Keratinocyte (primary cell): ENCODE measurements around the gene TMEM115. TPM values are rescaled to one million over a fixed set of nuclear protein-coding genes. Genes with fewer than 3 reads are reported as not detected.

Source experiments
- DNase-seq: peaks from one replicate; pipeline ENCODE4 v3.0.0-alpha.2; 2011; ENCODE audit warnings: low read depth, missing footprints, low spot score
- FAIRE-seq: peaks from 2 replicates; lab custom pipeline; 2011; peaks lifted over from hg19 to GRCh38; lab: Jason Lieb, UNC
- H2AFZ ChIP-seq: 2 replicates; pipeline ENCODE4 v1.6.0; 2012; ENCODE audit warnings: low read length, control low read depth, inconsistent platforms; ENCODE audit not compliant: control insufficient read depth
- H3K27ac ChIP-seq: 2 replicates; pipeline ENCODE4 v1.5.1; 2011; ENCODE audit warnings: low read length; ENCODE audit not compliant: control insufficient read depth, insufficient read depth
- H3K27me3 ChIP-seq: 3 replicates; pipeline ENCODE4 v1.6.0; 2011; ENCODE audit warnings: low read length; ENCODE audit not compliant: control insufficient read depth, insufficient read depth; ENCODE audit errors: extremely low read depth
- H3K36me3 ChIP-seq, 2 experiments: 2 replicates in 1 of 2; 3 replicates in 1 of 2; pipeline ENCODE4 v1.5.1; 2011; ENCODE audit warnings: low read length in 2 of 2, mild to moderate bottlenecking in 1 of 2; ENCODE audit not compliant: control insufficient read depth in 2 of 2, insufficient read depth in 2 of 2; ENCODE audit errors: extremely low read depth in 1 of 2
- H3K4me1 ChIP-seq: 3 replicates; pipeline ENCODE4 v1.5.1; 2011; ENCODE audit warnings: low read length; ENCODE audit not compliant: control insufficient read depth, insufficient read depth; ENCODE audit errors: extremely low read depth
- H3K4me2 ChIP-seq: 3 replicates; pipeline ENCODE4 v1.6.0; 2011; ENCODE audit warnings: low read depth, low read length; ENCODE audit not compliant: control insufficient read depth, insufficient read depth; ENCODE audit errors: extremely low read depth
- H3K4me3 ChIP-seq, 3 experiments: fragments of 200-600 bp in 1 of 3; sonication (generic) in 1 of 3; 2 replicates in 2 of 3; 3 replicates in 1 of 3; pipeline ENCODE4 v1.5.1; 2011 to 2016; ENCODE audit warnings: low read length in 3 of 3, mild to moderate bottlenecking in 3 of 3, control low read depth in 2 of 3, inconsistent platforms in 1 of 3, low read depth in 1 of 3, mixed read lengths in 1 of 3, mixed run types in 1 of 3, moderate library complexity in 1 of 3; ENCODE audit not compliant: control insufficient read depth in 2 of 3, insufficient read depth in 2 of 3; ENCODE audit errors: extremely low read depth in 1 of 3
- H3K79me2 ChIP-seq: 2 replicates; pipeline ENCODE4 v1.6.0; 2012; ENCODE audit warnings: low read length; ENCODE audit not compliant: control insufficient read depth, insufficient read depth
- H3K9ac ChIP-seq: 3 replicates; pipeline ENCODE4 v1.6.0; 2011; ENCODE audit warnings: low read length; ENCODE audit not compliant: control insufficient read depth, insufficient read depth; ENCODE audit errors: extremely low read depth
- H3K9me1 ChIP-seq: 3 replicates; pipeline ENCODE4 v1.6.0; 2011; ENCODE audit warnings: low read length; ENCODE audit not compliant: control insufficient read depth, insufficient read depth; ENCODE audit errors: extremely low read depth
- H3K9me3 ChIP-seq: 2 replicates; pipeline ENCODE4 v1.5.1; 2012; ENCODE audit warnings: low read depth, low read length; ENCODE audit not compliant: control insufficient read depth
- H4K20me1 ChIP-seq: 3 replicates; pipeline ENCODE4 v1.6.0; 2011; ENCODE audit warnings: low read length; ENCODE audit not compliant: control insufficient read depth, insufficient read depth; ENCODE audit errors: extremely low read depth
- EZH2 ChIP-seq: IDR thresholded peaks from one replicate; pipeline ENCODE4 v1.6.1; 2012; ENCODE audit warnings: inconsistent platforms, mild to moderate bottlenecking, low read length, moderate library complexity
- dilution Hi-C: fragments of 300-500 bp; cut with MboI; formaldehyde crosslinking; loops from one replicate; pipeline ENCODE4 v1.7.0; 2020; ENCODE audit warnings: low sequenced_read_pairs; ENCODE audit not compliant: extremely low pct_ligation_motif_present
- polyA plus RNA-seq, 5 experiments: library from polyadenylated mRNA; depleted of rRNA in 3 of 5; stranded (reverse) in 3 of 5; stranded (forward) in 1 of 5; unstranded in 1 of 5; fragments of >200 nt; gene quantifications; 1 replicate in 1 of 5; 2 replicates in 3 of 5; 3 replicates in 1 of 5; pipeline versions ENCODE4 v1.2.1 to v1.2.3, GENCODE V29; 2011 to 2012; ENCODE audit warnings: missing spikeins in 2 of 5, low read depth in 1 of 5, low replicate concordance in 1 of 5
- TF ChIP-seq, protein P1 (sequence below), 3 experiments: IDR thresholded peaks in 1 of 3; conservative IDR thresholded peaks in 1 of 3; optimal IDR thresholded peaks in 1 of 3; 2 replicates in 2 of 3; 3 replicates in 1 of 3; pipeline versions ENCODE3 to v1.5.1; 2011; ENCODE audit warnings: low read length in 3 of 3, mild to moderate bottlenecking in 3 of 3, moderate library complexity in 2 of 3, control low read depth in 1 of 3, inconsistent platforms in 1 of 3; ENCODE audit not compliant: insufficient read depth in 2 of 3; ENCODE audit errors: extremely low read depth in 1 of 3

Gene TMEM115
- polyA plus RNA-seq, 1 donor (not counting 4 experiments of a cell fraction or from before 2014, with no cell fraction given), result 22.4 TPM

DNA sequence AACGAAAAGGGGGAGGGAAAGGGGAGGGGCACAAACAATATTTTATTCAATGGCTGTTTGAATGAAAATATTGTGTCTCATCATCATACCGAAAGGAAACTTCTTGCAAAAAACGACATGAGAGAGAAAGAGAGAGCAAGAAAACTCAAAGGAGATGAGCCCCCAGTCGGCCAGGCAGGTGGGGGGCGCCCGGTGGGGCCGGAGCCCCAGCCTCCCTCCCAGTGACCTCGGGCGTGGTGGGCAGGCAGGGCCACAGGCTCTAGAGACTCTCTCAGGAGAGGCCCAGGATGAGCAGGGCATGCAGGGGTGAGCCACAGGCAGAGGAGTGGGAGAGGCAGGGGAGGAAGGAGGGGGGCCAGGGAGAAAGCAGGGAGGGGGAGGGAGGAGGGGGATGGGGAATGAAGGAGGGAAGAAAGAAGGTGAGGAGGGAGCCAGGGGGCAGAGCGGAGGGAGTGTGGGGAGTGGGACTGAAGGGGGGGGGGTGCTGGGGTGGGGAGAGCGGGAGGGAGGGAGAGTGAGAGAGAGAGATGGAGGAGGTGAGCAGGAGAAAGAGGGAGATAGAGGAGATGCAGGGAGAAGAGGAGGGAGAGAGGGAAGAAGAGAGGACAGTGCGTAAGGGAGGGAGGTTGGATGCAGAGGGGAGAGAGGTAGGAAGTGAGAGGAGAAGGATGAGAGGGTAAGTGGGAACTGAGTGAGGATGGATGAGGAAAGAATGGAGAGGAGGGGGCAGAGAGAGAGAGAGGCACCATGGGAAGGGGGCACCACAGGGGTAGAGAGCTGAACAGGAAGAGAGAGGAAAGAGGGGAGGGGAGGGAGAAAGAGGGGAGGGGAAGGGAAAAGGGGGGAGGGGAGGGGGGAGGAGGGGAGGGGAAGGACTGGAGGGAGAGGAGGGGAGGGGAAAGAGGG, 14.1 kb upstream of the TMEM115 start:
- Histone ChIP-seq H3K4me2 (no peak overlapping the region), H2AFZ (no peak overlapping the region), H3K27ac (no peak overlapping the region), H3K4me3 (no peak overlapping the region), H3K4me1 (peaks cover 5% of the 10 kb centered on the region), H3K9me3 (no peaks in the 10 kb centered on the region), H3K36me3 (no peaks in the 10 kb centered on the region), H3K9ac (no peak overlapping the region), H3K27me3 (peaks cover 10% of the 10 kb centered on the region), H4K20me1 (no peaks in the 10 kb centered on the region), H3K9me1 (no peaks in the 10 kb centered on the region), H3K79me2 (no peaks in the 10 kb centered on the region)
- TF ChIP-seq, protein P1, sequence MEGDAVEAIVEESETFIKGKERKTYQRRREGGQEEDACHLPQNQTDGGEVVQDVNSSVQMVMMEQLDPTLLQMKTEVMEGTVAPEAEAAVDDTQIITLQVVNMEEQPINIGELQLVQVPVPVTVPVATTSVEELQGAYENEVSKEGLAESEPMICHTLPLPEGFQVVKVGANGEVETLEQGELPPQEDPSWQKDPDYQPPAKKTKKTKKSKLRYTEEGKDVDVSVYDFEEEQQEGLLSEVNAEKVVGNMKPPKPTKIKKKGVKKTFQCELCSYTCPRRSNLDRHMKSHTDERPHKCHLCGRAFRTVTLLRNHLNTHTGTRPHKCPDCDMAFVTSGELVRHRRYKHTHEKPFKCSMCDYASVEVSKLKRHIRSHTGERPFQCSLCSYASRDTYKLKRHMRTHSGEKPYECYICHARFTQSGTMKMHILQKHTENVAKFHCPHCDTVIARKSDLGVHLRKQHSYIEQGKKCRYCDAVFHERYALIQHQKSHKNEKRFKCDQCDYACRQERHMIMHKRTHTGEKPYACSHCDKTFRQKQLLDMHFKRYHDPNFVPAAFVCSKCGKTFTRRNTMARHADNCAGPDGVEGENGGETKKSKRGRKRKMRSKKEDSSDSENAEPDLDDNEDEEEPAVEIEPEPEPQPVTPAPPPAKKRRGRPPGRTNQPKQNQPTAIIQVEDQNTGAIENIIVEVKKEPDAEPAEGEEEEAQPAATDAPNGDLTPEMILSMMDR (optimal IDR thresholded peaks at IDR 0.05 in 1 of 3, IDR thresholded peaks at IDR 0.05 in 1 of 3, conservative IDR thresholded peaks at IDR 0.05 in 1 of 3; ENCODE audit: extremely low read depth in 1 of 3, insufficient read depth in 2 of 3, low read length in 3 of 3), result no peak
- no peak for TF ChIP-seq EZH2
- DNase-seq (no peak), FAIRE-seq (no peak)
- dilution Hi-C loops, result no loop called here

DNA sequence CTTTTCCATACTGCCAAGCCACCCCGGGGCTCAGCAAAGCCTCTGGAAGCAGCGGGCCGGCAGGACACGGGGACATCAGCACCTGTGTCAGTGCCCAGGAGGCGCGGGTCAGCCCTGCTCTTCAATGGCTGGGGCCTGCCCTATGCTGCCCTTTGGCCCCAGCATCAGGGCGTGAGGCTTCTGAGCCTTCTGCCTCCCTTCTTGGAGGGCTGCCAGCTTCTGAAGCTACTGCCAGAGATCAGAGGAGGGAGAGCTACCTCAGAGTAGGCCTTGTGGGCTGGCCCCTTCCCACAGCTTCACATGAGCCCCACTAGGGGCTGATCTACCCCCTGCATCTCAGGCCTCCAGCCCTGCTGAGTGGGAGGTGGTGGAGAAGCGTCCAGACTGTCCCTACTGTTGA, 13.0 kb upstream of the TMEM115 start:
- H3K27me3 ChIP-seq, result peaks cover 10% of the 10 kb centered on the region
- H3K4me1 ChIP-seq, result peaks cover 7% of the 10 kb centered on the region
- no peak for DNase-seq
- H3K36me3 ChIP-seq, result no peaks in the 10 kb centered on the region
- TF ChIP-seq, protein P1 (optimal IDR thresholded peaks at IDR 0.05 in 1 of 3, IDR thresholded peaks at IDR 0.05 in 1 of 3, conservative IDR thresholded peaks at IDR 0.05 in 1 of 3; ENCODE audit: extremely low read depth in 1 of 3, insufficient read depth in 2 of 3, low read length in 3 of 3), result no peak
- H3K9me1 ChIP-seq, result no peaks in the 10 kb centered on the region
- no peak overlapping the region for H3K27ac ChIP-seq
- H3K9me3 ChIP-seq, result no peaks in the 10 kb centered on the region
- H3K9ac ChIP-seq, result no peak overlapping the region
- H2AFZ ChIP-seq, result no peak overlapping the region
- no peak overlapping the region for H3K4me3 ChIP-seq
- dilution Hi-C loops, result no loop called here
- no peak overlapping the region for H3K4me2 ChIP-seq
- no peak for FAIRE-seq
- H3K79me2 ChIP-seq, result no peaks in the 10 kb centered on the region
- no peaks in the 10 kb centered on the region for H4K20me1 ChIP-seq
